SK-N-SH (cell line): ENCODE results near the gene DEPDC1B. TPM values are rescaled to one million over a fixed set of nuclear protein-coding genes. Genes with fewer than 3 reads are reported as not detected.
A peak's percentile ranks its signal among the peaks of the same experiment; 100 is the strongest.

Source experiments
- CTCF ChIA-PET: fragments of 300-600, 350-600 bp; formaldehyde crosslinking; extraction: SDS; loops from one replicate; lab custom pipeline; 2021; lab: Yijun Ruan, JAX
- POLR2A ChIA-PET: fragments of 350-600 bp; sonication (Branson Sonifier 250); formaldehyde crosslinking; extraction: SDS; loops from one replicate; lab custom pipeline; 2020; ENCODE audit warnings: antibody characterized with exemption, inconsistent platforms; lab: Yijun Ruan, JAX
- DNase-seq: peaks from one replicate; pipeline ENCODE4 v3.0.0; 2012
- H2AFZ ChIP-seq: fragments of 200-600 bp; sonication (generic); 2 replicates; pipeline ENCODE4 v1.8.1; 2016; ENCODE audit warnings: antibody characterized with exemption, mild to moderate bottlenecking, low read depth
- H3F3A ChIP-seq: fragments of 200-600 bp; sonication (generic); replicated peaks from 2 replicates; pipeline ENCODE3; 2016; ENCODE audit warnings: antibody characterized with exemption, mild to moderate bottlenecking; ENCODE audit not compliant: insufficient read depth
- H3K27ac ChIP-seq, 2 experiments: fragments of 200-500 bp in 1 of 2; fragments of 200-600 bp in 1 of 2; sonication (Bioruptor generic) in 1 of 2; sonication (generic), shearing (Covaris generic) in 1 of 2; 2 replicates each; pipeline versions ENCODE4 v1.5.1 to v1.6.1; 2014 to 2016; ENCODE audit warnings: low read depth in 2 of 2, inconsistent platforms in 1 of 2, low read length in 1 of 2, mild to moderate bottlenecking in 1 of 2, mixed read lengths in 1 of 2
- H3K27me3 ChIP-seq: fragments of 200-600 bp; sonication (generic), shearing (Covaris generic); 2 replicates; pipeline ENCODE4 v1.6.1; 2016; ENCODE audit warnings: mixed run types; ENCODE audit not compliant: insufficient read depth
- H3K36me3 ChIP-seq, 2 experiments: fragments of 200-500 bp in 1 of 2; fragments of 200-600 bp in 1 of 2; sonication (Bioruptor generic) in 1 of 2; sonication (generic) in 1 of 2; replicated peaks in 1 of 2; 2 replicates each; pipeline versions ENCODE3 to v1.5.1; 2014 to 2016; ENCODE audit warnings: low read length in 1 of 2, mild to moderate bottlenecking in 1 of 2; ENCODE audit not compliant: insufficient read depth in 2 of 2, control insufficient read depth in 1 of 2
- H3K4me1 ChIP-seq, 2 experiments: fragments of 200-500 bp in 1 of 2; fragments of 200-600 bp in 1 of 2; sonication (Bioruptor generic) in 1 of 2; sonication (generic), shearing (Covaris generic) in 1 of 2; 2 replicates each; pipeline versions ENCODE4 v1.5.1 to v1.6.1; 2014 to 2016; ENCODE audit warnings: low read depth in 1 of 2, low read length in 1 of 2, mixed run types in 1 of 2; ENCODE audit not compliant: insufficient read depth in 2 of 2, control insufficient read depth in 1 of 2
- H3K4me2 ChIP-seq: fragments of 200-600 bp; sonication (generic), shearing (Covaris generic); 2 replicates; pipeline ENCODE4 v1.6.1; 2017; ENCODE audit warnings: mixed run types
- H3K4me3 ChIP-seq, 2 experiments: fragments of 200-500 bp in 1 of 2; fragments of 200-600 bp in 1 of 2; sonication (Bioruptor generic) in 1 of 2; sonication (generic), shearing (Covaris generic) in 1 of 2; 2 replicates each; pipeline versions ENCODE4 v1.5.1 to v1.8.1; 2014 to 2016; ENCODE audit warnings: low read depth in 2 of 2, inconsistent platforms in 1 of 2, low read length in 1 of 2, mild to moderate bottlenecking in 1 of 2, mixed read lengths in 1 of 2, moderate library complexity in 1 of 2
- H3K79me2 ChIP-seq: fragments of 200-600 bp; sonication (generic); 2 replicates; pipeline ENCODE4 v1.8.1; 2017; ENCODE audit warnings: mild to moderate bottlenecking; ENCODE audit not compliant: insufficient read depth
- H3K9ac ChIP-seq: fragments of 200-600 bp; sonication (generic); 2 replicates; pipeline ENCODE4 v1.6.1; 2017; ENCODE audit warnings: mixed run types
- H3K9me2 ChIP-seq: fragments of 200-600 bp; sonication (generic); 2 replicates; pipeline ENCODE4 v1.6.1; 2017; ENCODE audit warnings: mixed run types
- H3K9me3 ChIP-seq: fragments of 200-600 bp; sonication (generic); 2 replicates; pipeline ENCODE4 v1.6.1; 2017; ENCODE audit warnings: mixed run types, mild to moderate bottlenecking, moderate library complexity
- H4K20me1 ChIP-seq: fragments of 200-600 bp; sonication (generic); 2 replicates; pipeline ENCODE4 v1.6.1; 2017; ENCODE audit warnings: mild to moderate bottlenecking, mixed run types; ENCODE audit not compliant: insufficient read depth
- EZH2phosphoT487 ChIP-seq: fragments of 200-600 bp; sonication (generic); IDR thresholded peaks from 2 replicates; pipeline ENCODE4 v1.6.1; 2017; ENCODE audit warnings: low read depth, mixed run types, mild to moderate bottlenecking, antibody characterized with exemption, moderate library complexity, borderline replicate concordance
- FOSL2 ChIP-seq: IDR thresholded peaks from 2 replicates; pipeline ENCODE4 v1.4.0; 2012; ENCODE audit warnings: low read depth, mild to moderate bottlenecking, moderate library complexity, borderline replicate concordance
- MXI1 ChIP-seq: IDR thresholded peaks from 2 replicates; pipeline ENCODE4 v1.6.1; 2012; ENCODE audit warnings: mild to moderate bottlenecking, low read depth, low read length, improper control_type of control experiment
- RFX5 ChIP-seq: IDR thresholded peaks from 2 replicates; pipeline ENCODE4 v1.6.1; 2012; ENCODE audit warnings: mild to moderate bottlenecking, improper control_type of control experiment, low read length
- RXRA ChIP-seq: IDR thresholded peaks from 2 replicates; pipeline ENCODE4 v1.4.0; 2012; ENCODE audit warnings: low read depth, mild to moderate bottlenecking, borderline replicate concordance
- TCF12 ChIP-seq: IDR thresholded peaks from 2 replicates; pipeline ENCODE4 v1.4.0; 2012
- YY1 ChIP-seq: IDR thresholded peaks from 2 replicates; pipeline ENCODE4 v1.4.0; 2012; ENCODE audit warnings: low read depth, mild to moderate bottlenecking
- WGBS: methylation state at CpG from one replicate; pipeline ENCODE4 v1.1.6; 2017; ENCODE audit warnings: low lambda C conversion rate; 5-methylcytosine and 5-hydroxymethylcytosine counted together
- polyA plus RNA-seq, 3 experiments: library from polyadenylated mRNA; depleted of rRNA; stranded (reverse); fragments of >200 nt; gene quantifications; 2 replicates each; pipeline ENCODE4 v1.2.3, GENCODE V29; 2012
- TF ChIP-seq, protein P1 (sequence below): IDR thresholded peaks from 2 replicates; pipeline ENCODE4 v1.4.0; 2012; ENCODE audit warnings: low read depth, borderline replicate concordance
- TF ChIP-seq, protein P2 (sequence below): fragments of 150-350 bp; IDR thresholded peaks from 2 replicates; pipeline ENCODE4 v1.6.1; 2017; ENCODE audit warnings: antibody characterized with exemption, low read length, low read depth, borderline replicate concordance
- TF ChIP-seq, protein P3 (sequence below): IDR thresholded peaks from 2 replicates; pipeline ENCODE4 v1.4.0; 2012; ENCODE audit warnings: low read depth, borderline replicate concordance
- TF ChIP-seq, protein P4 (sequence below): fragments of 200-600 bp; sonication (generic); IDR thresholded peaks from 2 replicates; pipeline ENCODE4 v1.6.1; 2017; ENCODE audit warnings: antibody characterized with exemption, mild to moderate bottlenecking, moderate library complexity

DEPDC1B gene
- polyA plus RNA-seq, 1 of the 3 experiments (the other 2 are of a cell fraction), result 4.7 TPM

DNA sequence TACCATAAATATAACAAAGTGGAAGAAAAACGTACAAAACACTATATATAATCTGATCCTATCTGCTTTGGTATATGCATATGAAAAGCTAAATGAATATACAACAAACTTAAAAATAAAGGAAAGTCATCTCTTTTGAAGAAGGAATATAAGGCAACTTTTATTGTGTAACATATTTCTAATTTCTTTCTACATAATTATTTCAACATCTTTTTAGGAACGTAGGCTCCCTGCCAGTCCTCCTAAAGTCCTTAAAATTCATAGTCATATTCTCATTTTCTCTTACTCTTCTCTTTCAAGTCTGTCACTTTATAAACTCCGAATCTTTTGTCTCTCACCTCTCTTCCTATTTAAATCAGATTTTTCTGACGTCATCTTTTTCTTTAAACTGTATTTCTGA is 9.6 kb downstream of the DEPDC1B start (continued):
- TF ChIP-seq RXRA, result no peak

DNA sequence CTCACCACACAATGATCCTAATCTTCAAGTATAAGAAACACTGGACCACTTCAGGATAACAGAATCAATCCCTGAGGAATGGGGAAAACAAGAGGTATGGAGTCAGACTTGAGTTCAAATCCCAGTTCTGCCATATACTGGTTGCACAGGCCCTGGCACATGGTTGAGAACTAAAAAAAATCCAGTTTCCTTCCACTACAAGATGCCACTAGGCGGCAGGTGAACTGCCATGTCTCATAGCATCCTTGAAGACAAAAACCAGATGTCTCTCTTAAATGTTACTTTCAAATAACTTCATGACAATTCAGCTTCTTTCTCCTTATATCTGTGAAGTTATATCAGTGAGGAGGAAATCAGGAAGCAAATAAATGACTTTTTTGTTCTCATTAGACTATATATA is 11.0 kb downstream of the DEPDC1B start:
- WGBS, result 75% methylated on average over 1 of the region's 1 CpG
- H3K27ac ChIP-seq, result no peak overlapping the region
- no peak overlapping the region for H3K9ac ChIP-seq
- H3K36me3 ChIP-seq, result no peaks in the 10 kb centered on the region
- H3K4me1 ChIP-seq, result peaks cover 0 to 4% of the 10 kb centered on the region in 2 experiments; a peak in 2 of 4 replicates
- H3K4me2 ChIP-seq, result no peak overlapping the region
- no peak overlapping the region; the same call in 1 of the 2 replicates for H2AFZ ChIP-seq
- H3K9me3 ChIP-seq, result no peaks in the 10 kb centered on the region
- H3K4me3 ChIP-seq, result no peak overlapping the region
- H3K9me2 ChIP-seq, result no peaks in the 10 kb centered on the region
- H3K27me3 ChIP-seq, result no peaks in the 10 kb centered on the region
- peaks cover 60% of the 10 kb centered on the region for H3K79me2 ChIP-seq
- POLR2A ChIA-PET, result no interaction called here
- DNase-seq, result no peak
- no peaks in the 10 kb centered on the region for H4K20me1 ChIP-seq
- TF ChIP-seq FOSL2, result no peak
- TF ChIP-seq EZH2phosphoT487, result no peak
- TF ChIP-seq TCF12, result peak; percentile 33; the same call in 1 of the 2 replicates
- TF ChIP-seq RFX5, result no peak
- TF ChIP-seq RXRA, result no peak
- CTCF ChIA-PET, result interaction anchor here (0.6 to 4.1 kb wide), 7 partner anchors 9 to 712 kb away, joined by 3 to 51 read pairs (median 3); partner anchors contain the start of gene DEPDC1B
- H3F3A ChIP-seq, result no peaks in the 10 kb centered on the region

DNA sequence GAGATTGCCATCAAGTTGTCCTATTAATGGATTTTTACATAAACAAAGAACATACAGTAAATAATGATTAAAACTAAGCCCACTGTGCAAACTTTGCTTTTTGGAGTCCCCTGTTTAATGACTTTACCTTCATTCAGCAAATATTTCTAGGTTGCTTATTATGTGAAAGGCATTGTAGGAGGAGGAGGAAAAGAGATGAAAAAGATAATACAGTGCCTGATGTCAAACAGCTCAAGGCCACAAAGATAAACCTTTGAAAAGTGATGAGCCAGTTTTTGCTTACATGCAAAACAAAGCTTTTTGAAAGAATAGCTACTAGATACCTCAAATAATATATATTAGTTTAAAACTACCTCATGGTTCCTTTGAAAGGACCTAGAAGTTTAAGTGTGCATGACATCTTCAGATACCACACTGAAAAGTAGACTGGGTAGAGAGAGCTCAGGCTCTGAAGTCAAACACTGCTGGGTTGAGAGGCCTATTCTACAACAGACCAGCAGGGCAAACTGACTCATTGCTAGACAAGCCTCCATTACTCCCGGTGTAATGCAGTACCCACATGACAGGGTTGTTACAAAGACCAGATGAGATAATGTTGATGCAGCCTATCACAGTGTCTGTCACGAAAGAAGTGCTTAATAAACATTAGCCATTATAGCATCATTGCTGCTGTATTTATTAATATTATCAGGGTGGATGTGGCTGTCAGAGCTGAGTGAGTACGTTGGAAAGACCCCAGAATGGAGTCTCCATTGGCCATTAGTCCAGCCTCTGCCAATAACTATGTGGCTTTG is 11.8 kb downstream of the DEPDC1B start:
- no peaks in the 10 kb centered on the region for H3K36me3 ChIP-seq
- no peak overlapping the region for H3K4me2 ChIP-seq
- H3K9ac ChIP-seq, result no peak overlapping the region
- no peak overlapping the region for H3K4me3 ChIP-seq
- H4K20me1 ChIP-seq, result no peaks in the 10 kb centered on the region
- H3K4me1 ChIP-seq, result peaks cover 0 to 4% of the 10 kb centered on the region in 2 experiments; a peak in 2 of 4 replicates
- CTCF ChIA-PET, result interaction anchor here (0.5 to 4.1 kb wide), 10 partner anchors 8 to 305 kb away, joined by 3 to 51 read pairs (median 3); partner anchors contain the start of gene DEPDC1B
- POLR2A ChIA-PET, result interaction anchor here (1.0 kb wide), 1 partner anchor 12 kb away, joined by 4 read pairs; the partner anchor contains the start of gene DEPDC1B
- no peaks in the 10 kb centered on the region for H3F3A ChIP-seq
- no peaks in the 10 kb centered on the region for H3K9me3 ChIP-seq
- peak overlapping the region; percentile 65 for H2AFZ ChIP-seq
- peak overlapping the region; percentile 16 to 62; a peak in 3 of 4 replicates for H3K27ac ChIP-seq
- H3K9me2 ChIP-seq, result no peaks in the 10 kb centered on the region
- no peaks in the 10 kb centered on the region for H3K27me3 ChIP-seq
- H3K79me2 ChIP-seq, result peaks cover 57% of the 10 kb centered on the region
- TF ChIP-seq, protein P1, sequence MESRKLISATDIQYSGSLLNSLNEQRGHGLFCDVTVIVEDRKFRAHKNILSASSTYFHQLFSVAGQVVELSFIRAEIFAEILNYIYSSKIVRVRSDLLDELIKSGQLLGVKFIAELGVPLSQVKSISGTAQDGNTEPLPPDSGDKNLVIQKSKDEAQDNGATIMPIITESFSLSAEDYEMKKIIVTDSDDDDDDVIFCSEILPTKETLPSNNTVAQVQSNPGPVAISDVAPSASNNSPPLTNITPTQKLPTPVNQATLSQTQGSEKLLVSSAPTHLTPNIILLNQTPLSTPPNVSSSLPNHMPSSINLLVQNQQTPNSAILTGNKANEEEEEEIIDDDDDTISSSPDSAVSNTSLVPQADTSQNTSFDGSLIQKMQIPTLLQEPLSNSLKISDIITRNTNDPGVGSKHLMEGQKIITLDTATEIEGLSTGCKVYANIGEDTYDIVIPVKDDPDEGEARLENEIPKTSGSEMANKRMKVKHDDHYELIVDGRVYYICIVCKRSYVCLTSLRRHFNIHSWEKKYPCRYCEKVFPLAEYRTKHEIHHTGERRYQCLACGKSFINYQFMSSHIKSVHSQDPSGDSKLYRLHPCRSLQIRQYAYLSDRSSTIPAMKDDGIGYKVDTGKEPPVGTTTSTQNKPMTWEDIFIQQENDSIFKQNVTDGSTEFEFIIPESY, result no peak
- TF ChIP-seq, protein P2, sequence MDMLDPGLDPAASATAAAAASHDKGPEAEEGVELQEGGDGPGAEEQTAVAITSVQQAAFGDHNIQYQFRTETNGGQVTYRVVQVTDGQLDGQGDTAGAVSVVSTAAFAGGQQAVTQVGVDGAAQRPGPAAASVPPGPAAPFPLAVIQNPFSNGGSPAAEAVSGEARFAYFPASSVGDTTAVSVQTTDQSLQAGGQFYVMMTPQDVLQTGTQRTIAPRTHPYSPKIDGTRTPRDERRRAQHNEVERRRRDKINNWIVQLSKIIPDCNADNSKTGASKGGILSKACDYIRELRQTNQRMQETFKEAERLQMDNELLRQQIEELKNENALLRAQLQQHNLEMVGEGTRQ, result no peak
- TF ChIP-seq, protein P3, sequence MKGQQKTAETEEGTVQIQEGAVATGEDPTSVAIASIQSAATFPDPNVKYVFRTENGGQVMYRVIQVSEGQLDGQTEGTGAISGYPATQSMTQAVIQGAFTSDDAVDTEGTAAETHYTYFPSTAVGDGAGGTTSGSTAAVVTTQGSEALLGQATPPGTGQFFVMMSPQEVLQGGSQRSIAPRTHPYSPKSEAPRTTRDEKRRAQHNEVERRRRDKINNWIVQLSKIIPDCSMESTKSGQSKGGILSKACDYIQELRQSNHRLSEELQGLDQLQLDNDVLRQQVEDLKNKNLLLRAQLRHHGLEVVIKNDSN, result peak; percentile 16; the same call in 1 of the 2 replicates
- TF ChIP-seq TCF12, result peak; percentile 26; the same call in 1 of the 2 replicates
- peak; percentile 37; the same call in 1 of the 2 replicates for TF ChIP-seq FOSL2
- TF ChIP-seq YY1, result peak; percentile 23; the same call in 1 of the 2 replicates
- TF ChIP-seq, protein P4, sequence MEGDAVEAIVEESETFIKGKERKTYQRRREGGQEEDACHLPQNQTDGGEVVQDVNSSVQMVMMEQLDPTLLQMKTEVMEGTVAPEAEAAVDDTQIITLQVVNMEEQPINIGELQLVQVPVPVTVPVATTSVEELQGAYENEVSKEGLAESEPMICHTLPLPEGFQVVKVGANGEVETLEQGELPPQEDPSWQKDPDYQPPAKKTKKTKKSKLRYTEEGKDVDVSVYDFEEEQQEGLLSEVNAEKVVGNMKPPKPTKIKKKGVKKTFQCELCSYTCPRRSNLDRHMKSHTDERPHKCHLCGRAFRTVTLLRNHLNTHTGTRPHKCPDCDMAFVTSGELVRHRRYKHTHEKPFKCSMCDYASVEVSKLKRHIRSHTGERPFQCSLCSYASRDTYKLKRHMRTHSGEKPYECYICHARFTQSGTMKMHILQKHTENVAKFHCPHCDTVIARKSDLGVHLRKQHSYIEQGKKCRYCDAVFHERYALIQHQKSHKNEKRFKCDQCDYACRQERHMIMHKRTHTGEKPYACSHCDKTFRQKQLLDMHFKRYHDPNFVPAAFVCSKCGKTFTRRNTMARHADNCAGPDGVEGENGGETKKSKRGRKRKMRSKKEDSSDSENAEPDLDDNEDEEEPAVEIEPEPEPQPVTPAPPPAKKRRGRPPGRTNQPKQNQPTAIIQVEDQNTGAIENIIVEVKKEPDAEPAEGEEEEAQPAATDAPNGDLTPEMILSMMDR, result peak; percentile 53
- TF ChIP-seq MXI1, result peak; percentile 28; the same call in 1 of the 2 replicates
- 50% methylated on average over 3 of the region's 3 CpGs for WGBS
- peak; percentile 48 for DNase-seq
